IPS DF 6.9 (cell line): ENCODE results near the gene STAT5B.
"Not testable (repeated sequence)": the region's sequence is repeated elsewhere in the genome, so short reads cannot be mapped to it uniquely, and the experiment has no call there.

Experiments used
- DNase-seq: peaks from one replicate; pipeline ENCODE4 v3.0.0-alpha.2; 2013; ENCODE audit warnings: low read depth, low spot score
- H3K27ac ChIP-seq: one replicate; pipeline ENCODE4 v1.5.1; 2013; ENCODE audit warnings: low read length, control low read depth
- H3K27me3 ChIP-seq: 2 replicates; pipeline ENCODE4 v1.6.1; 2013; ENCODE audit warnings: mild to moderate bottlenecking, low read length; ENCODE audit not compliant: control insufficient read depth, insufficient read depth
- H3K36me3 ChIP-seq: 2 replicates; pipeline ENCODE4 v1.6.1; 2013; ENCODE audit warnings: low read length; ENCODE audit not compliant: control insufficient read depth, insufficient read depth
- H3K4me1 ChIP-seq: 2 replicates; pipeline ENCODE4 v1.6.1; 2013; ENCODE audit warnings: low read length; ENCODE audit not compliant: control insufficient read depth, insufficient read depth
- H3K4me3 ChIP-seq: 2 replicates; pipeline ENCODE4 v1.5.1; 2013; ENCODE audit warnings: mild to moderate bottlenecking, low read length
- H3K9me3 ChIP-seq: 2 replicates; pipeline ENCODE4 v1.6.1; 2013; ENCODE audit warnings: low read length, inconsistent platforms; ENCODE audit not compliant: control insufficient read depth, insufficient read depth
- WGBS: extraction: QIAGEN DNeasy Blood & Tissue Kit; methylation state at CpG from one replicate; pipeline ENCODE4 v1.1.7; 2013; ENCODE audit warnings: mixed read lengths, missing lambda C conversion rate; ENCODE audit not compliant: insufficient read length, insufficient coverage; 5-methylcytosine and 5-hydroxymethylcytosine counted together

The STAT5B gene

GRCh38 chr17:42307362-42307927, 31.3 kb upstream of the STAT5B start:
- Histone ChIP-seq H3K27ac (no peak overlapping the region), H3K36me3 (no peaks in the 10 kb centered on the region)

GRCh38 chr17:42306385-42306667, 30.1 kb upstream of the STAT5B start:
- Histone ChIP-seq H3K36me3 (no peaks in the 10 kb centered on the region), H3K4me1 (peaks cover 5% of the 10 kb centered on the region; the same call in 1 of the 2 replicates), H3K27me3 (no peaks in the 10 kb centered on the region), H3K9me3 (no peaks in the 10 kb centered on the region), H3K27ac (no peak overlapping the region), H3K4me3 (no peak overlapping the region)
- WGBS = no CpG with 5 or more reads among the region's 5 CpGs
- no peak for DNase-seq

More at GRCh38 chr17:42307362-42307927, 31.3 kb upstream of the STAT5B start:
- Histone ChIP-seq H3K4me1 (peaks cover 5% of the 10 kb centered on the region; the same call in 1 of the 2 replicates), H3K4me3 (no peak overlapping the region), H3K27me3 (no peaks in the 10 kb centered on the region), H3K9me3 (no peaks in the 10 kb centered on the region)
- DNase-seq = no peak
- no CpG with 5 or more reads among the region's 19 CpGs for WGBS

GRCh38 chr17:42305543-42306384, 29.6 kb upstream of the STAT5B start:
- Histone ChIP-seq H3K27me3 (no peaks in the 10 kb centered on the region), H3K9me3 (no peaks in the 10 kb centered on the region), H3K4me1 (peaks cover 5% of the 10 kb centered on the region; the same call in 1 of the 2 replicates), H3K4me3 (no peak overlapping the region), H3K27ac (no peak overlapping the region), H3K36me3 (no peaks in the 10 kb centered on the region)
- WGBS = no CpG with 5 or more reads among the region's 18 CpGs
- DNase-seq = no peak

GRCh38 chr17:42305031-42305330, 28.8 kb upstream of the STAT5B start:
- H3K36me3 ChIP-seq, H3K4me1 ChIP-seq, H3K9me3 ChIP-seq, H3K27ac ChIP-seq, H3K27me3 ChIP-seq, H3K4me3 ChIP-seq, DNase-seq: not testable (repeated sequence)
- WGBS = no CpG with 5 or more reads among the region's 6 CpGs

- H3K36me3 ChIP-seq = no peaks in the 10 kb centered on the region
Measured at GRCh38 chr17:42304187-42305030, 28.2 kb upstream of the STAT5B start.

GRCh38 chr17:42303694-42304093, 27.5 kb upstream of the STAT5B start:
- no peaks in the 10 kb centered on the region for H3K4me1 ChIP-seq
- no peaks in the 10 kb centered on the region for H3K27me3 ChIP-seq
- WGBS = no CpG with 5 or more reads among the region's 3 CpGs
- no peak overlapping the region for H3K27ac ChIP-seq
- no peak overlapping the region for H3K4me3 ChIP-seq
- no peaks in the 10 kb centered on the region for H3K36me3 ChIP-seq
- no peaks in the 10 kb centered on the region for H3K9me3 ChIP-seq
- DNase-seq = no peak

More at GRCh38 chr17:42304187-42305030, 28.2 kb upstream of the STAT5B start:
- Histone ChIP-seq H3K27me3 (no peaks in the 10 kb centered on the region), H3K9me3 (no peaks in the 10 kb centered on the region), H3K4me1 (no peaks in the 10 kb centered on the region), H3K27ac (no peak overlapping the region), H3K4me3 (no peak overlapping the region)
- WGBS = no CpG with 5 or more reads among the region's 16 CpGs
- DNase-seq = no peak

GRCh38 chr17:42301022-42301421, 24.8 kb upstream of the STAT5B start:
- Histone ChIP-seq H3K4me1 (no peaks in the 10 kb centered on the region), H3K27ac (no peak overlapping the region), H3K36me3 (no peaks in the 10 kb centered on the region), H3K9me3 (no peaks in the 10 kb centered on the region), H3K27me3 (no peaks in the 10 kb centered on the region), H3K4me3 (no peak overlapping the region)
- DNase-seq = no peak
- no CpG with 5 or more reads among the region's 9 CpGs for WGBS

- WGBS = no CpG with 5 or more reads among the region's 17 CpGs
Measured at GRCh38 chr17:42299913-42300312, 23.7 kb upstream of the STAT5B start.

GRCh38 chr17:42299361-42299760, 23.2 kb upstream of the STAT5B start:
- H3K4me3 ChIP-seq, H3K9me3 ChIP-seq, DNase-seq, H3K36me3 ChIP-seq, H3K4me1 ChIP-seq, H3K27me3 ChIP-seq, H3K27ac ChIP-seq: not testable (repeated sequence)
- WGBS = no CpG with 5 or more reads among the region's 10 CpGs

More at GRCh38 chr17:42299913-42300312, 23.7 kb upstream of the STAT5B start:
- H3K4me3 ChIP-seq, H3K27ac ChIP-seq, H3K27me3 ChIP-seq, H3K9me3 ChIP-seq, H3K36me3 ChIP-seq, DNase-seq, H3K4me1 ChIP-seq: not testable (repeated sequence)

GRCh38 chr17:42297775-42298174, 21.6 kb upstream of the STAT5B start:
- H3K27me3 ChIP-seq, H3K36me3 ChIP-seq, H3K9me3 ChIP-seq, H3K4me1 ChIP-seq, DNase-seq, H3K27ac ChIP-seq, H3K4me3 ChIP-seq: not testable (repeated sequence)
- WGBS = no CpG with 5 or more reads among the region's 10 CpGs
